Smooth muscle cell (in vitro differentiated cells): ENCODE data around the gene SCRT2. TPM values are rescaled to one million over a fixed set of nuclear protein-coding genes. Genes with fewer than 3 reads are reported as not detected.

Source experiments
- DNase-seq: peaks from one replicate; lab custom pipeline; 2025; ENCODE audit not compliant: unreplicated experiment; lab: John Stamatoyannopoulos, UW
- H2AFZ ChIP-seq: fragments of 200-600 bp; sonication (generic); 2 replicates; pipeline ENCODE4 v1.6.0; 2016; ENCODE audit warnings: antibody characterized with exemption, low read depth, mild to moderate bottlenecking
- H3F3A ChIP-seq: fragments of 200-600 bp; sonication (generic); 2 replicates; pipeline ENCODE4 v1.6.0; 2017; ENCODE audit warnings: antibody characterized with exemption, low read depth
- H3K27ac ChIP-seq: fragments of 200-600 bp; sonication (generic); 2 replicates; pipeline ENCODE4 v1.5.1; 2016; ENCODE audit warnings: low read depth, mild to moderate bottlenecking
- H3K27me3 ChIP-seq: fragments of 200-600 bp; sonication (generic); 2 replicates; pipeline ENCODE4 v1.6.1; 2016; ENCODE audit warnings: low read depth, mild to moderate bottlenecking
- H3K36me3 ChIP-seq: fragments of 200-600 bp; sonication (generic); 2 replicates; pipeline ENCODE4 v1.5.1; 2016; ENCODE audit warnings: low read depth
- H3K4me1 ChIP-seq: fragments of 200-600 bp; sonication (generic); 2 replicates; pipeline ENCODE4 v1.5.1; 2016; ENCODE audit warnings: low read depth
- H3K4me2 ChIP-seq: fragments of 200-600 bp; sonication (generic); 2 replicates; pipeline ENCODE4 v1.6.0; 2016; ENCODE audit warnings: mild to moderate bottlenecking
- H3K4me3 ChIP-seq: fragments of 200-600 bp; sonication (generic); 2 replicates; pipeline ENCODE4 v1.5.1; 2016; ENCODE audit warnings: mild to moderate bottlenecking
- H3K79me2 ChIP-seq: fragments of 200-600 bp; sonication (generic); 2 replicates; pipeline ENCODE4 v1.6.0; 2016; ENCODE audit warnings: low read depth, mild to moderate bottlenecking
- H3K9ac ChIP-seq: fragments of 200-600 bp; sonication (generic); 2 replicates; pipeline ENCODE4 v1.6.0; 2016; ENCODE audit warnings: low read depth
- H3K9me3 ChIP-seq: fragments of 200-600 bp; sonication (generic); replicated peaks from 2 replicates; pipeline ENCODE4 v1.5.1; 2016; ENCODE audit warnings: low read depth
- H4K20me1 ChIP-seq: fragments of 200-600 bp; sonication (generic); 2 replicates; pipeline ENCODE4 v1.6.0; 2016; ENCODE audit warnings: low read depth
- CTCF ChIP-seq: fragments of 200-600 bp; sonication (generic); IDR thresholded peaks from 2 replicates; pipeline ENCODE4 v1.5.1; 2017; ENCODE audit warnings: borderline replicate concordance, mild to moderate bottlenecking, antibody characterized with exemption; ENCODE audit not compliant: insufficient read depth, poor library complexity, severe bottlenecking
- WGBS: methylation state at CpG from one replicate; pipeline ENCODE4 v1.1.7; 2016; ENCODE audit warnings: low lambda C conversion rate; 5-methylcytosine and 5-hydroxymethylcytosine counted together
- polyA plus RNA-seq: library from polyadenylated mRNA; unstranded; fragments of >200 nt; fragmentation: Nextera tagmentation; extraction: Ambion mirVana; gene quantifications from 2 replicates; pipeline ENCODE4 v1.2.1, GENCODE V29; 2016
- total RNA-seq: library from RNA; depleted of rRNA; stranded (reverse); fragments of >200 nt; gene quantifications from 2 replicates; pipeline ENCODE4 v1.2.3, GENCODE V29; 2014

Gene SCRT2
- total and polyA plus RNA-seq, 2 experiments from 2014 or later, result not detected

- no peak for DNase-seq
- Histone ChIP-seq H3K27me3 (peaks cover 38% of the 10 kb centered on the region), H3F3A (no peaks in the 10 kb centered on the region), H3K36me3 (no peaks in the 10 kb centered on the region), H3K9ac (no peak overlapping the region), H2AFZ (no peak overlapping the region), H4K20me1 (peaks cover 5% of the 10 kb centered on the region), H3K79me2 (no peaks in the 10 kb centered on the region), H3K4me2 (no peak overlapping the region), H3K4me1 (peaks cover 6% of the 10 kb centered on the region), H3K9me3 (no peaks in the 10 kb centered on the region), H3K4me3 (no peak overlapping the region), H3K27ac (no peak overlapping the region)
- TF ChIP-seq CTCF, result no peak
- WGBS, result 90% methylated on average over 8 of the region's 9 CpGs
These were observed 4.2 kb downstream of the SCRT2 start for GRCh38 chr20:671252-672030.

- TF ChIP-seq CTCF, result no peak
- Histone ChIP-seq H3K4me2 (no peak overlapping the region), H3F3A (no peaks in the 10 kb centered on the region), H3K36me3 (no peaks in the 10 kb centered on the region), H4K20me1 (no peaks in the 10 kb centered on the region), H3K9ac (no peak overlapping the region), H3K79me2 (no peaks in the 10 kb centered on the region), H3K27ac (no peak overlapping the region), H2AFZ (no peak overlapping the region), H3K4me1 (no peaks in the 10 kb centered on the region), H3K4me3 (no peak overlapping the region), H3K9me3 (no peaks in the 10 kb centered on the region), H3K27me3 (peaks cover 36% of the 10 kb centered on the region)
- 93% methylated on average over 7 of the region's 7 CpGs for WGBS
- no peak for DNase-seq
These were observed 6.0 kb downstream of the SCRT2 start for GRCh38 chr20:669573-669972.

- Histone ChIP-seq H3K79me2 (no peaks in the 10 kb centered on the region), H2AFZ (no peak overlapping the region), H3K27ac (no peak overlapping the region), H3K4me1 (no peaks in the 10 kb centered on the region), H3K4me3 (no peak overlapping the region), H4K20me1 (no peaks in the 10 kb centered on the region), H3K27me3 (peaks cover 34% of the 10 kb centered on the region), H3K36me3 (no peaks in the 10 kb centered on the region), H3K9ac (no peak overlapping the region), H3F3A (no peaks in the 10 kb centered on the region), H3K9me3 (no peaks in the 10 kb centered on the region), H3K4me2 (no peak overlapping the region)
- no peak for DNase-seq
- no peak for TF ChIP-seq CTCF
- WGBS, result 65% methylated on average over 3 of the region's 3 CpGs
These were observed 7.0 kb downstream of the SCRT2 start for GRCh38 chr20:668638-669037.

GRCh38 chr20:668050-668449 is 7.6 kb downstream of the SCRT2 start:
- H3K4me3 ChIP-seq, result no peak overlapping the region
- no peak overlapping the region for H2AFZ ChIP-seq
- no peaks in the 10 kb centered on the region for H4K20me1 ChIP-seq
- no peaks in the 10 kb centered on the region for H3K36me3 ChIP-seq
- H3F3A ChIP-seq, result no peaks in the 10 kb centered on the region
- H3K27ac ChIP-seq, result no peak overlapping the region
- H3K4me2 ChIP-seq, result no peak overlapping the region
- no peaks in the 10 kb centered on the region for H3K4me1 ChIP-seq
- TF ChIP-seq CTCF, result no peak
- no peak overlapping the region for H3K9ac ChIP-seq
- no peaks in the 10 kb centered on the region for H3K79me2 ChIP-seq
- no peak for DNase-seq
- H3K27me3 ChIP-seq, result peaks cover 34% of the 10 kb centered on the region
- no peaks in the 10 kb centered on the region for H3K9me3 ChIP-seq
